ENCODE measurements around the gene ZBTB45. TPM values are rescaled to one million over a fixed set of nuclear protein-coding genes. Genes with fewer than 3 reads are reported as not detected.

The ZBTB45 gene
- total RNA-seq, 1 experiment from 2014 or later, result 19.6 TPM

GRCh38 chr19:58551577-58552471 lies 32.2 kb upstream of the ZBTB45 start:
- BruUV-seq (replicated peaks), result TSS peak; percentile 48
- intact Hi-C loops (cut with micrococcal nuclease; ENCODE audit: unreplicated experiment), result no loop called here
- Mint-ChIP-seq H3K27ac (ENCODE audit: unreplicated experiment) (peak overlapping the region; percentile 17), H3K4me3 (ENCODE audit: low read depth, unreplicated experiment) (no peak overlapping the region), H3K9me3 (ENCODE audit: low read depth, unreplicated experiment) (no peaks in the 10 kb centered on the region), H3K4me1 (ENCODE audit: low read depth, unreplicated experiment) (peaks cover 25% of the 10 kb centered on the region), H3K27me3 (ENCODE audit: unreplicated experiment) (no peaks in the 10 kb centered on the region), H3K36me3 (ENCODE audit: insufficient read depth, unreplicated experiment) (peaks cover 87% of the 10 kb centered on the region)
- no peak for DNase-seq
- CTCF ChIA-PET, result interaction anchor here (0.6 kb wide), 1 partner anchor 458 kb away, joined by 3 read pairs; no protein-coding TSS in a partner anchor
- TF ChIP-seq CTCF (IDR thresholded peaks at IDR 0.05; ENCODE audit: unreplicated experiment), result no peak

- Mint-ChIP-seq H3K27me3 (ENCODE audit: unreplicated experiment) (no peaks in the 10 kb centered on the region), H3K9me3 (ENCODE audit: low read depth, unreplicated experiment) (no peaks in the 10 kb centered on the region), H3K4me1 (ENCODE audit: low read depth, unreplicated experiment) (peaks cover 25% of the 10 kb centered on the region), H3K27ac (ENCODE audit: unreplicated experiment) (no peak overlapping the region), H3K4me3 (ENCODE audit: low read depth, unreplicated experiment) (no peak overlapping the region), H3K36me3 (ENCODE audit: insufficient read depth, unreplicated experiment) (peaks cover 87% of the 10 kb centered on the region)
- no peak for TF ChIP-seq CTCF (IDR thresholded peaks at IDR 0.05; ENCODE audit: unreplicated experiment)
- no peak for DNase-seq
- BruUV-seq (replicated peaks), result no TSS peak
- intact Hi-C loops (cut with micrococcal nuclease; ENCODE audit: unreplicated experiment), result no loop called here
- CTCF ChIA-PET, result interaction anchor here (0.6 kb wide), 1 partner anchor 457 kb away, joined by 3 read pairs; no protein-coding TSS in a partner anchor
Observed at GRCh38 chr19:58551123-58551497, 31.5 kb upstream of the ZBTB45 start.

- BruUV-seq (replicated peaks), result no TSS peak
- no peak for TF ChIP-seq CTCF (IDR thresholded peaks at IDR 0.05; ENCODE audit: unreplicated experiment)
- Mint-ChIP-seq H3K27ac (ENCODE audit: unreplicated experiment) (no peak overlapping the region), H3K4me3 (ENCODE audit: low read depth, unreplicated experiment) (no peak overlapping the region), H3K27me3 (ENCODE audit: unreplicated experiment) (no peaks in the 10 kb centered on the region), H3K36me3 (ENCODE audit: insufficient read depth, unreplicated experiment) (peaks cover 88% of the 10 kb centered on the region), H3K4me1 (ENCODE audit: low read depth, unreplicated experiment) (peaks cover 29% of the 10 kb centered on the region), H3K9me3 (ENCODE audit: low read depth, unreplicated experiment) (no peaks in the 10 kb centered on the region)
- DNase-seq, result no peak
- CTCF ChIA-PET, result no interaction called here
- intact Hi-C loops (cut with micrococcal nuclease; ENCODE audit: unreplicated experiment), result no loop called here
Observed at GRCh38 chr19:58550362-58551122, 30.9 kb upstream of the ZBTB45 start.

GRCh38 chr19:58549664-58550361 lies 30.2 kb upstream of the ZBTB45 start:
- Mint-ChIP-seq H3K9me3 (ENCODE audit: low read depth, unreplicated experiment) (no peaks in the 10 kb centered on the region), H3K4me3 (ENCODE audit: low read depth, unreplicated experiment) (no peak overlapping the region), H3K27ac (ENCODE audit: unreplicated experiment) (no peak overlapping the region), H3K36me3 (ENCODE audit: insufficient read depth, unreplicated experiment) (peaks cover 88% of the 10 kb centered on the region), H3K4me1 (ENCODE audit: low read depth, unreplicated experiment) (peaks cover 30% of the 10 kb centered on the region), H3K27me3 (ENCODE audit: unreplicated experiment) (no peaks in the 10 kb centered on the region)
- no peak for TF ChIP-seq CTCF (IDR thresholded peaks at IDR 0.05; ENCODE audit: unreplicated experiment)
- intact Hi-C loops (cut with micrococcal nuclease; ENCODE audit: unreplicated experiment), result no loop called here
- BruUV-seq (replicated peaks), result no TSS peak
- DNase-seq, result no peak
- CTCF ChIA-PET, result no interaction called here
